DOHH2 (cell line): ENCODE results near the gene SCGB1A1.

Source experiments
- H3F3A ChIP-seq: fragments of 200-600 bp; sonication (generic), shearing (Covaris generic); 2 replicates; pipeline ENCODE4 v1.6.0; 2016; ENCODE audit warnings: antibody characterized with exemption, mild to moderate bottlenecking; ENCODE audit not compliant: control insufficient read depth, insufficient read depth
- H3K27ac ChIP-seq: fragments of 200-600 bp; sonication (generic); 2 replicates; pipeline ENCODE4 v1.5.1; 2014; ENCODE audit warnings: low read depth, mild to moderate bottlenecking, low read length, moderate library complexity
- H3K27me3 ChIP-seq: fragments of 200-600 bp; sonication (generic); 2 replicates; pipeline ENCODE4 v1.6.1; 2014; ENCODE audit warnings: mild to moderate bottlenecking, low read length, mixed read lengths; ENCODE audit not compliant: control insufficient read depth
- H3K36me3 ChIP-seq: fragments of 200-600 bp; sonication (generic); 2 replicates; pipeline ENCODE4 v1.6.1; 2014; ENCODE audit warnings: mild to moderate bottlenecking, low read length, moderate library complexity, mixed read lengths; ENCODE audit not compliant: control insufficient read depth
- H3K4me1 ChIP-seq: fragments of 200-600 bp; sonication (generic); 2 replicates; pipeline ENCODE4 v1.6.1; 2014; ENCODE audit warnings: mild to moderate bottlenecking, low read length, mixed read lengths; ENCODE audit not compliant: control insufficient read depth
- H3K4me2 ChIP-seq: fragments of 200-600 bp; sonication (generic); 2 replicates; pipeline ENCODE4 v1.6.0; 2014; ENCODE audit warnings: mild to moderate bottlenecking, low read length, moderate library complexity
- H3K4me3 ChIP-seq: fragments of 200-600 bp; sonication (generic); 2 replicates; pipeline ENCODE4 v1.5.1; 2014; ENCODE audit warnings: mild to moderate bottlenecking, low read length, mixed read lengths
- H3K79me2 ChIP-seq: fragments of 200-600 bp; sonication (generic); 2 replicates; pipeline ENCODE4 v1.6.1; 2014; ENCODE audit warnings: mild to moderate bottlenecking, low read length, mixed read lengths; ENCODE audit not compliant: control insufficient read depth
- H3K9me2 ChIP-seq: fragments of 200-600 bp; sonication (generic); replicated peaks from 2 replicates; pipeline ENCODE4 v1.6.1; 2014; ENCODE audit warnings: mild to moderate bottlenecking, low read length, mixed read lengths; ENCODE audit not compliant: control insufficient read depth
- H3K9me3 ChIP-seq: fragments of 200-600 bp; sonication (generic); 2 replicates; pipeline ENCODE4 v1.6.1; 2014; ENCODE audit warnings: antibody characterized with exemption, low read length, mixed read lengths; ENCODE audit not compliant: control insufficient read depth, insufficient read depth
- H4K20me1 ChIP-seq: fragments of 200-600 bp; sonication (generic); 2 replicates; pipeline ENCODE4 v1.6.0; 2014; ENCODE audit warnings: low read depth, mild to moderate bottlenecking, antibody characterized with exemption, low read length, moderate library complexity; ENCODE audit not compliant: control insufficient read depth, insufficient read depth
- CTCF ChIP-seq: fragments of 200-600 bp; sonication (generic); IDR thresholded peaks from one replicate; pipeline ENCODE4 v1.5.1; 2014; ENCODE audit warnings: antibody characterized with exemption, mild to moderate bottlenecking, low read depth, low read length; ENCODE audit not compliant: poor library complexity, severe bottlenecking
- EZH2phosphoT487 ChIP-seq: fragments of 200-600 bp; sonication (generic); IDR thresholded peaks from 2 replicates; pipeline ENCODE4 v1.6.1; 2017; ENCODE audit warnings: borderline replicate concordance, mild to moderate bottlenecking, antibody characterized with exemption, low read length, moderate library complexity, mixed read lengths

The SCGB1A1 gene

GRCh38 chr11:62388999-62389398, 29.8 kb upstream of the SCGB1A1 start:
- Histone ChIP-seq H3K9me3 (no peaks in the 10 kb centered on the region), H3K36me3 (no peaks in the 10 kb centered on the region), H3K4me3 (no peak overlapping the region), H3K27ac (no peak overlapping the region), H3K4me1 (no peaks in the 10 kb centered on the region), H3F3A (no peaks in the 10 kb centered on the region), H3K79me2 (no peaks in the 10 kb centered on the region), H3K4me2 (no peak overlapping the region), H4K20me1 (no peaks in the 10 kb centered on the region), H3K27me3 (peaks cover 3% of the 10 kb centered on the region; the same call in 1 of the 2 replicates), H3K9me2 (no peaks in the 10 kb centered on the region)
- TF ChIP-seq EZH2phosphoT487 (no peak), CTCF (no peak)

- Histone ChIP-seq H3K36me3 (no peaks in the 10 kb centered on the region), H3K9me3 (no peaks in the 10 kb centered on the region), H3K4me3 (no peak overlapping the region), H4K20me1 (no peaks in the 10 kb centered on the region), H3F3A (no peaks in the 10 kb centered on the region), H3K9me2 (no peaks in the 10 kb centered on the region), H3K4me1 (no peaks in the 10 kb centered on the region), H3K27ac (no peak overlapping the region), H3K27me3 (peaks cover 3% of the 10 kb centered on the region; the same call in 1 of the 2 replicates), H3K79me2 (no peaks in the 10 kb centered on the region), H3K4me2 (no peak overlapping the region)
- TF ChIP-seq CTCF (no peak), EZH2phosphoT487 (no peak)
Measured at GRCh38 chr11:62390237-62390636, 28.6 kb upstream of the SCGB1A1 start.

GRCh38 chr11:62390722-62391121, 28.1 kb upstream of the SCGB1A1 start:
- Histone ChIP-seq H3K27me3 (peaks cover 3% of the 10 kb centered on the region; the same call in 1 of the 2 replicates), H3K9me2 (no peaks in the 10 kb centered on the region), H4K20me1 (no peaks in the 10 kb centered on the region), H3F3A (no peaks in the 10 kb centered on the region), H3K27ac (no peak overlapping the region), H3K79me2 (no peaks in the 10 kb centered on the region), H3K4me1 (no peaks in the 10 kb centered on the region), H3K36me3 (no peaks in the 10 kb centered on the region), H3K4me3 (no peak overlapping the region), H3K4me2 (no peak overlapping the region), H3K9me3 (no peaks in the 10 kb centered on the region)
- TF ChIP-seq EZH2phosphoT487 (no peak), CTCF (no peak)
